Fibroblast of villous mesenchyme (primary cell): ENCODE data around the gene ELP1. TPM values are rescaled to one million over a fixed set of nuclear protein-coding genes. Genes with fewer than 3 reads are reported as not detected.
A peak's percentile ranks its signal among the peaks of the same experiment; 100 is the strongest.

Source experiments
- DNase-seq: peaks from one replicate; pipeline ENCODE4 v3.0.0-alpha.2; 2010; ENCODE audit warnings: low read depth
- H3K4me3 ChIP-seq: 2 replicates; pipeline ENCODE4 v1.5.1; 2011; ENCODE audit warnings: low read depth, mild to moderate bottlenecking, low read length
- CTCF ChIP-seq: IDR thresholded peaks from 2 replicates; pipeline ENCODE4 v1.5.1; 2012; ENCODE audit warnings: low read depth, mild to moderate bottlenecking, low read length; ENCODE audit not compliant: insufficient read depth
- total RNA-seq: library from RNA; depleted of rRNA; stranded (reverse); fragments of >200 nt; gene quantifications from 2 replicates; pipeline ENCODE4 v1.2.3, GENCODE V29; 2012

The ELP1 gene
- total RNA-seq, 1 donor: 44.0 TPM

- DNase-seq: no peak
- no peak overlapping the region for H3K4me3 ChIP-seq
- TF ChIP-seq CTCF: no peak
Observed at GRCh38 chr9:108967916-108968315, 34.0 kb upstream of the ELP1 start.

DNA sequence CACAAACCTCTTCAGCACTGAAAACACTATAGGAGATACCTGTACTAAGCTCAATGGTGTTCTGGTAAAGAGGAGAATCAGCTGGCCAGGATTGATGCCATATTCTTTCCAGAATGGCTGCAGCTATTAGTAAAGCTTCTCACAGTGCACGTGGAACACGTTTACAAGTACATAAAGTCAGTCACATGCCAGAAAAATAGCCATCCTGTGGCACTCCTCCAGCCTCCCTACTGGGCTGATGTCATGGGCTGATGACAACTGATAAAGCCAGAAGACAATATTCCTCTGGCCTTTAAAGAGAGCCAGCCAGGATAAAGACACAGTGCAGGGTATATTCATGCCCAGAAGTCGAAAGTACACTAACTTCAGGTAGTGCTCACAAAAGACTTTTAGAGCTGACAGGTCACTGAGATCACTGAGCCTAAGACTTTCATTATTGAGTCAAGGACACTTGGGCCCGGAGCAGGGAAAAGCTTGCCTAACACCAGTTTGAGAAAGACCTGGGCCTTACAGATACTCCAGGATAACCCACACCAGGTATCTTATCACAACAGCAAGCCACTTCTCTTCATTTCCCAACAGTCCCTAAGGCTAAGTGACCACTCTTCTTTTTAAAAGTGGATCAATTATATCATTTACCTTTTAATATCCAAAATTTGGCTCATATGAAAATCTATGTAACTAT, 29.7 kb upstream of the ELP1 start:
- TF ChIP-seq CTCF: no peak
- no peak overlapping the region for H3K4me3 ChIP-seq
- DNase-seq: peak; percentile 39

GRCh38 chr9:108961151-108961550, 27.2 kb upstream of the ELP1 start:
- no peak for DNase-seq
- TF ChIP-seq CTCF: no peak
- H3K4me3 ChIP-seq: no peak overlapping the region

GRCh38 chr9:108960331-108960730, 26.4 kb upstream of the ELP1 start:
- no peak for TF ChIP-seq CTCF
- no peak for DNase-seq
- no peak overlapping the region for H3K4me3 ChIP-seq

GRCh38 chr9:108956631-108957026, 22.7 kb upstream of the ELP1 start:
- DNase-seq: no peak
- no peak for TF ChIP-seq CTCF
- no peak overlapping the region for H3K4me3 ChIP-seq

GRCh38 chr9:108956022-108956630, 22.2 kb upstream of the ELP1 start:
- peak; percentile 3 for DNase-seq
- H3K4me3 ChIP-seq: no peak overlapping the region
- no peak for TF ChIP-seq CTCF
